Adipocyte (in vitro differentiated cells): ENCODE measurements around the gene SLIT3.
A peak's percentile ranks its signal among the peaks of the same experiment; 100 is the strongest.

ENCODE experiments used
- DNase-seq: peaks from one replicate; pipeline ENCODE4 v3.0.0-alpha.2; 2015; ENCODE audit warnings: low read depth
- H3K27me3 ChIP-seq: replicated peaks from 2 replicates; pipeline ENCODE4 v1.7.0; 2013; ENCODE audit warnings: mild to moderate bottlenecking, low read length, moderate library complexity; ENCODE audit not compliant: control insufficient read depth, insufficient read depth
- H3K36me3 ChIP-seq: 2 replicates; pipeline ENCODE4 v1.7.0; 2013; ENCODE audit warnings: low read length, mild to moderate bottlenecking, moderate library complexity; ENCODE audit not compliant: control insufficient read depth, insufficient read depth, severe bottlenecking
- H3K4me1 ChIP-seq: 2 replicates; pipeline ENCODE4 v1.7.0; 2013; ENCODE audit warnings: mild to moderate bottlenecking, low read length, moderate library complexity; ENCODE audit not compliant: control insufficient read depth, insufficient read depth
- H3K4me3 ChIP-seq: 2 replicates; pipeline ENCODE4 v1.7.0; 2013; ENCODE audit warnings: mild to moderate bottlenecking, low read length, moderate library complexity
- H3K9ac ChIP-seq: 2 replicates; pipeline ENCODE4 v1.7.0; 2013; ENCODE audit warnings: mild to moderate bottlenecking, low read length, moderate library complexity
- H3K9me3 ChIP-seq: 2 replicates; pipeline ENCODE4 v1.7.0; 2013; ENCODE audit warnings: mild to moderate bottlenecking, low read length, moderate library complexity; ENCODE audit not compliant: control insufficient read depth

SLIT3 gene

GRCh38 chr5:168714046-168714445 is 586.9 kb downstream of the SLIT3 start:
- DNase-seq: no peak
- H3K36me3 ChIP-seq: peaks cover 28% of the 10 kb centered on the region
- no peaks in the 10 kb centered on the region for H3K9me3 ChIP-seq
- no peak overlapping the region for H3K4me3 ChIP-seq
- H3K4me1 ChIP-seq: peaks cover 14% of the 10 kb centered on the region
- H3K9ac ChIP-seq: no peak overlapping the region
- no peaks in the 10 kb centered on the region for H3K27me3 ChIP-seq

GRCh38 chr5:168713051-168713450 is 587.9 kb downstream of the SLIT3 start:
- Histone ChIP-seq H3K4me1 (peaks cover 14% of the 10 kb centered on the region), H3K27me3 (no peaks in the 10 kb centered on the region), H3K9me3 (no peaks in the 10 kb centered on the region), H3K4me3 (peak overlapping the region; percentile 13), H3K9ac (no peak overlapping the region), H3K36me3 (peaks cover 31% of the 10 kb centered on the region)
- no peak for DNase-seq

GRCh38 chr5:168712280-168712924 is 588.5 kb downstream of the SLIT3 start:
- no peaks in the 10 kb centered on the region for H3K27me3 ChIP-seq
- peak overlapping the region; percentile 26 for H3K9ac ChIP-seq
- H3K36me3 ChIP-seq: peaks cover 37% of the 10 kb centered on the region
- peak; percentile 93 for DNase-seq
- H3K4me3 ChIP-seq: peak overlapping the region; percentile 13
- H3K9me3 ChIP-seq: no peaks in the 10 kb centered on the region
- peaks cover 14% of the 10 kb centered on the region for H3K4me1 ChIP-seq

GRCh38 chr5:168710706-168711105 is 590.2 kb downstream of the SLIT3 start:
- H3K4me1 ChIP-seq: peaks cover 14% of the 10 kb centered on the region
- H3K9me3 ChIP-seq: no peaks in the 10 kb centered on the region
- peaks cover 52% of the 10 kb centered on the region for H3K36me3 ChIP-seq
- no peaks in the 10 kb centered on the region for H3K27me3 ChIP-seq
- DNase-seq: no peak
- H3K9ac ChIP-seq: no peak overlapping the region
- no peak overlapping the region for H3K4me3 ChIP-seq

- H3K4me1 ChIP-seq: peaks cover 11% of the 10 kb centered on the region
- DNase-seq: no peak
- H3K27me3 ChIP-seq: no peaks in the 10 kb centered on the region
- no peaks in the 10 kb centered on the region for H3K9me3 ChIP-seq
- H3K36me3 ChIP-seq: peaks cover 66% of the 10 kb centered on the region
- H3K9ac ChIP-seq: no peak overlapping the region
- H3K4me3 ChIP-seq: no peak overlapping the region
Observed at GRCh38 chr5:168707716-168708695, 592.9 kb downstream of the SLIT3 start.

GRCh38 chr5:168706655-168707069 is 594.3 kb downstream of the SLIT3 start:
- no peak overlapping the region for H3K9ac ChIP-seq
- no peaks in the 10 kb centered on the region for H3K4me1 ChIP-seq
- no peak overlapping the region for H3K4me3 ChIP-seq
- DNase-seq: peak; percentile 36
- peaks cover 73% of the 10 kb centered on the region for H3K36me3 ChIP-seq
- H3K9me3 ChIP-seq: no peaks in the 10 kb centered on the region
- H3K27me3 ChIP-seq: no peaks in the 10 kb centered on the region

GRCh38 chr5:168705321-168705720 is 595.6 kb downstream of the SLIT3 start:
- DNase-seq: no peak
- no peak overlapping the region for H3K9ac ChIP-seq
- H3K27me3 ChIP-seq: no peaks in the 10 kb centered on the region
- no peaks in the 10 kb centered on the region for H3K4me1 ChIP-seq
- H3K36me3 ChIP-seq: peaks cover 78% of the 10 kb centered on the region
- no peaks in the 10 kb centered on the region for H3K9me3 ChIP-seq
- no peak overlapping the region for H3K4me3 ChIP-seq

- H3K36me3 ChIP-seq: peaks cover 80% of the 10 kb centered on the region
- H3K9me3 ChIP-seq: no peaks in the 10 kb centered on the region
- no peaks in the 10 kb centered on the region for H3K27me3 ChIP-seq
- H3K4me1 ChIP-seq: peaks cover 3% of the 10 kb centered on the region
- no peak overlapping the region for H3K4me3 ChIP-seq
- DNase-seq: no peak
- no peak overlapping the region for H3K9ac ChIP-seq
Observed at GRCh38 chr5:168702511-168702910, 598.4 kb downstream of the SLIT3 start.

- no peaks in the 10 kb centered on the region for H3K9me3 ChIP-seq
- H3K9ac ChIP-seq: no peak overlapping the region
- DNase-seq: no peak
- no peaks in the 10 kb centered on the region for H3K27me3 ChIP-seq
- peaks cover 10% of the 10 kb centered on the region for H3K4me1 ChIP-seq
- H3K36me3 ChIP-seq: peaks cover 82% of the 10 kb centered on the region
- no peak overlapping the region for H3K4me3 ChIP-seq
Observed at GRCh38 chr5:168701641-168702040, 599.3 kb downstream of the SLIT3 start.

- H3K27me3 ChIP-seq: no peaks in the 10 kb centered on the region
- H3K9me3 ChIP-seq: no peaks in the 10 kb centered on the region
- peaks cover 86% of the 10 kb centered on the region for H3K36me3 ChIP-seq
- H3K4me3 ChIP-seq: no peak overlapping the region
- H3K4me1 ChIP-seq: peaks cover 13% of the 10 kb centered on the region
- no peak overlapping the region for H3K9ac ChIP-seq
- DNase-seq: no peak
Observed at GRCh38 chr5:168699002-168699401, 601.9 kb downstream of the SLIT3 start.

- H3K4me1 ChIP-seq: peaks cover 13% of the 10 kb centered on the region
- peaks cover 93% of the 10 kb centered on the region for H3K36me3 ChIP-seq
- DNase-seq: no peak
- no peaks in the 10 kb centered on the region for H3K27me3 ChIP-seq
- H3K9me3 ChIP-seq: no peaks in the 10 kb centered on the region
- no peak overlapping the region for H3K4me3 ChIP-seq
- H3K9ac ChIP-seq: no peak overlapping the region
Observed at GRCh38 chr5:168697034-168697720, 603.8 kb downstream of the SLIT3 start.
